GM19193 (cell line): Measurements from ENCODE around the gene KRT13.

Experiments used
- POLR2A ChIP-seq: IDR thresholded peaks from 4 replicates; pipeline ENCODE4 v1.6.1; 2011; ENCODE audit not compliant: insufficient read depth, insufficient read length; ENCODE audit errors: extremely low read depth

The KRT13 gene

DNA sequence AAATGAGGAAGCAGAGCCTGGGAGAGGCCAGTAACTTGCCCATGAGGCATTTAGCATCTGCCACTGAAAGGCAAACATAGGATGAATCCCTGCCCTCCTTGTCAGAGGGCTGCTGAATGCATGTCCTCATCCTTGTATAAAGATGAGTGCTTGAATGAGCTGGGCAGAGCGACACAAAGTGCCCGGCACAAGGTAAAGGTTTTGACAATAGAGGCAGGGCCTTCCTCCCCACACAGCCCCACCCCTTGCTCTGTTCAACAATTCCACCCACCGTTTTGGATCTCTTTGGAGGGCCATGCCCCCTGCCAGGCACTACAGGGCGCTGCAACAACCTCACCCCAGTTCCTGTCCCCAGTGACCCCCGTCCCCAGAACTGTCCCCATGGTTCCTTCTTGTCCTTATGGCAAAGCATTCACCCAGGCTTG lies 24.1 kb upstream of the KRT13 start:
- no peak for TF ChIP-seq POLR2A

DNA sequence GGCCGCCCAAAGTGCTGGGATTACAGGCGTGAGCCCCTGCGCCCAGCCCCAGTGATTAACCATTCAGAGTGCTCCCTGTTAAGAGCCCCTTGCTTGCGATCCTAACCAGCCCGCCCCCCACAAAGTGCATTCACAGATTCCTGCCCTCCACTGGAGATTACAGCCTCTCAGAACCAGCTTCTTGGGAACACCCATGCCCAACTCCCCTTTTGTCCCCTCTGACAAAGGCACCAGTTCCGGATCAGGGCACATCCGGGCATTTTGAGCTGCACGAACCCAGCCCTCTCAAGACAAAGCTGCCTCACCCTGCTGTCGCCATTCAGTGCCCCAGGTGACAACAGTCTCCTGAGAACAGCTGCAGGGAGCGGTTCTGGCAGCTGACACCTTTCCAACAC lies 23.5 kb upstream of the KRT13 start:
- no peak for TF ChIP-seq POLR2A

DNA sequence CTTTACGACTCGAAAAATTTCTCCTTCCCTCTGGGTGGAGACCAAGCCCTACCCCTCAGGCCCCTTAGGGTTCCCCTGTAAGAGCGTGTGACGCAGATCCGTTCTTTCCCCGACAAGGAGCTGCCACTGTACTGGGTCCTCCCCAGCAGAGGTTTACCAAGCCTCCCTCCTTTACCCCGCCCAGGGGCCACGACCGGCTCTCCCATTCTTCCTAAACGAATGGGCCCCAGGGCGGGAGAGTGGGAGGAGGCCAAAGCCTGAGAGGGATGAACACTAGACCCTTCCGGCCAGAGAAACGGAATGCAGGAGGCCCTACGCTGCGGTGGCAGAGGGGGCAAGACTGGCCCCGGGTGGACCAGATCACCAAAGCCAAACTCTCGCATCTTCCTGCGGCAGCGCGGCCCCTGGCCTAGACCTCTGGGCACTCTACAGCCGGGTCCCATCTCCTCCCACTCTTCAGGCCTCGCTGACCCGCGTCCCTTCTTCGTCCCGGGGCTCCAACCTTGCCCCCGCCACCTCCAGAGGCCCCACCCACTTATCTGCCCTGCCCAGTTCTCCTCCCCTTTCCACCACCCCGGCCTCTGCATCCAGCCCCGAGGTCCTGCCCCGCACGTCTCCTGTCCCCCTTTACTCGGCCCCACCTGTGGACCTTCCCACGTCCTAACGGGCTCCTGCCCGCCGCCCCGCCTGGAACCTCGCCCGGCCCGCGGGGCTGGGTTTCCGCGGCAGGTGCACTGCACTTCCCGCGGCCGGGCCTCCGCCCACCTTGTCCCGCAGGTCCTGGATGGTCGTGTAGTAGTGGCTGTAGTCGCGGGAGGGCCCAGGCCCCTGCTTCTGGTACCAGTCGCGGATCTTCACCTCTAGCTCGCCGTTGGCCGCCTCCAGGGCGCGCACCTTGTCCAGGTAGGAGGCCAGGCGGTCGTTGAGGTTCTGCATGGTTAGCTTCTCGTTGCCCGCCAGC lies 21.9 kb upstream of the KRT13 start:
- no peak for TF ChIP-seq POLR2A

DNA sequence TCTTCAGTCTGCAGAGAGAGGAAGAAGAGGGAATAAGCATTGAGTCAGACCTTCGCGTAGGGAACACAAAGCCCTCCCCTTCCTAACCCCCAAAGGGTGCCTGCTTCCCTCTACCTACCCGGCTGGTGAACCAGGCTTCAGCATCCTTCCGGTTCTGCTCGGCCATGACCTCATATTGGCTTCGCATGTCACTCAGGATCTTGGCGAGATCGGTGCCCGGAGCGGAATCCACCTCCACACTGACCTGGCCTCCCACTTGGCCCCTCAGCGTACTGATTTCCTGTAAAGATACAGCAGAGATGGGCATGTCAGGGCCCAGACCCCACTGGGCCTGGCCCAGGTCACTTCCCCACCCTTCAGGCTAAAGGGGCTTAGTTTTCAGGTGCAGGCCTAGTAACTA lies 18.8 kb upstream of the KRT13 start:
- no peak for TF ChIP-seq POLR2A

DNA sequence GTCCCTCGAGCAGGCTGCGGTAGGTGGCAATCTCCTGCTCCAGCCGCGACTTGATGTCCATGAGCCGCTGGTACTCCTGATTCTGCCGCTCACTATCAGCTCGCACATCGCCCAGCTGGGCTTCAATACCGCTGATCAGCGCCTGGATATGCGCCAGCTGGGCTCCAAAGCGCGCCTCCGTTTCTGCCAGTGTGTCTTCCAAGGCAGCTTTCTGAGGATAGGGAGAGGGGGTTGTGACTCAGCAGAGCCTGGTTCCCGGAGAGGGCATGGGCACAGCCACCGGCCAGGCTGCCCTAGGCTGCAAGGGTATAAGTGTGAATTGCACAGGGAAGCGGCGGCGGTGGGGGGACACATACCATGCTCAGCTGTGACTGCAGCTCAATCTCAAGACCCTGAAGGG lies 18.4 kb upstream of the KRT13 start:
- no peak for TF ChIP-seq POLR2A

DNA sequence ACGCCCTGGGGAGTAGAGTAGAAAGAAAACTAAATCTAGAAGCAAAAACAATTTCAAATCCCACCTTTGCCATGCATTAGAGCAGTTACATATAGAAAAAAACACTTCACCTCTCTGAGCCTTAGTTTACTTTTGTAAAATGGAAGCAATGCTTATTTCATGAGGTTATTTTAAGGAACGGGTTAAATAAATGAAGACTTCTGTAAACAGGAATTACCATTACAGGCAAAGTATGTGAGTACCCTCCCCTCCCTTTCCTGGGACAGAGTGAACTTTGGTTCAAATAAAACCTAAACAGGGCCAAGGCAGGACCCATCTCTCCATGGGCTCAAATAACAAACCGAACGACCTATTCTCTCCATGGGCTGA lies 17.8 kb upstream of the KRT13 start:
- TF ChIP-seq POLR2A = no peak

DNA sequence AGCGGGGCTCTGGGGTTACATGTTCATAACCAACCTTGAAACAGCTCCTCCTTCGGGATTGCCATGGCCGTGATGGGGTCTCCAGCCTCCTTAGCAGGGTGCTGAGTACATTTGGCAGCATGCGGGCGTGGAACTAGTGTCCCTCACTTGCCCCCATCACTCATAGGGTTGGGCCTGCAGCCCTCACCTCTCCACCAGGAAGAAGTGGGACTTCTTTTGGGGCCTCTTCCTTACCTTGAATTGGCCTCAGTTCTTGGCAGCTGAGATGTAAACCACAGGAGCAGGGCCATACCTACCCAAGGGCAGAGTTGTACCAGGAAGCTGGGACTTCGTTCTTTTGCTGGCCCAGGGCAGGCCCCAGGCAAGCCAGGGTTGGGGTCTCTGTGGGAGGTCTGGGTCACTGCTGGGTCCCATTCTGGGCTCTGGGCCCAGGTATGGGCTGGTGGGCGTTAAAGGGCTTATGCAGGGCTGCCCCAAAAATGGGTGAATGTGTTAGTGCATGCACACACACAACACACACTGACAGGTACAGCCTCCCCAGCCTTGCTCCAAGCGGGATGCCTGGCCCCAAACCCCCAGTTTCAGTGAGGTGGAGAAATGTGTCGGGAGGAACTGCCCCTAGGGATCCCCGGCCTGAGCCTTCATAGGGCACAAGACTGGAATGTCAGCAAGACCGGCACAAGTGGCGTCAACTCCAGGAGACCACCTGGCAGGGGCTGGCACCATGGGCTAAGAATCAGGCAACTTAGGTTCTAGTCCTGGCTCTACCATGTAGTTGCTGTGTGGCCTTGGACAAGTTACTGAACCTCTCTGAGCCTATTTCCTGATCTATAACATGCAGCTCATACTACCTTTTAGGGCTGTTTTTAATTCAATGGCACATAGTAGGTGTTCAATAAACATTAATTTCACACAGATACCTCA lies 17.2 kb upstream of the KRT13 start:
- no peak for TF ChIP-seq POLR2A

DNA sequence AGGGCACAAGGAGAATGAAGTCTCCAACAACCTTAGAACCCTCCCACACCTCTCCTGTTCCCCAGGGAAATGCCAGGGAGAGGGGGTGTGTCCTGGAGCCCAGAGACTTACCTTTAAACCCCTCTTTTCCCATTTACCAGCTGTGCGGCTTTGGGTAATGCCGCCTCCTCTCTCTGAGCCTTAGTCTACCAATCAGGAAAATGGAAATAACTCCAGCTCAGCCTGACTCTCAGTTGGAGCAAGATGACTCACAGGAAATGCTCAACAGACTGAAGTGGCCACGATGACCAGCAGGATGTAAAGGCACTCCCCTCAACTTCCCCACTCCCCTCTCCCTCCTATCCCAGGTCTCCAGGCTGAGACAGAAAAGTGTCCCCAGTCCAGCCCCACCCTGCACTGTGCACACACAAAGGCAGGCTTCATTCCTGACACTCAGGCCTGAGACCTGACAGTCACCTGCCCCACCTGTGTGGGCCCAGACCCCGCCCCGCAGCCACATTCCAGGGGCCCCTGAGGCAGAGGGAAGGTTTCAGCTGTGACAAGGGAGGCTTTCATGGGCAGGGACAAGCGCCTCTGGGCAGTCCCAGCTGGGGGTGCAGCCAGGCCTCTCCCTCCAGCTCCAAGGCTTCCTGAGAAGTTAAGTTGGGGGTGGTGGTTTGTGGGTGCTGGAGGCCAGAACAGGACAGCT lies 16.3 kb upstream of the KRT13 start:
- TF ChIP-seq POLR2A = no peak

DNA sequence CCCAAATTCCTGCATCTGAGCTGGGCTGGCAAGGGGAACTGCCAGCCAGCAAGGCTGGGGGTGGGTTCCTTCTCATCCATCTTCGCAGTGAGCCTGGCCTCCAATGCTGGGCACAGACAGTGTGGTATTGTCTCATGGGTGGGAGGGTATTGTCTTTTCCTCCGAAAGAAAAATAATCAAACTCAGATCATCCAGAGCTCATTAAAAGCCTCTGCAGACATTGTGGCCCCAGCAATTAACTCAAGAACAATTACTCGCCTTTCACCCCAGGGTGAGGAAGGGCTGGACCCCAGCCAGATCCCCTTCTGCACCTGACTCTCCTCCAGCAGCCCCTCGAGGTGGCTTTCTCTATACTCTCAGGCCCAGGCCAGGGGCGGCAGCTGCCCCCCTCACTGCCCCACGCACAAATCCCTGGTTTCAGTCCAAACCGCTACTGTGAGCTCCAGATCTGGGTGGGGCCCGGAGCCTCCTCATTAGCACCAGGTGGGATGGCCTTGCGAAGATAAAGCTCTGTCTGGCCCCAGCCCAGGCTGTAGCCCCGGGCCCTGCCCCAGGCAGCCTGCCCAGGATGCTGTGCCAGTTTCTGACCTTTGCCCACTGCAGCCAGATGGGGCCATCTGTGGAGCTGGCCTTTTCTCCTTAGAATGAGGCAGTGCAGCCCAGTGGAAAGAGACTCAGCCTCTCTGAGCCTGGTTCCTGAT lies 15.6 kb upstream of the KRT13 start:
- no peak for TF ChIP-seq POLR2A

DNA sequence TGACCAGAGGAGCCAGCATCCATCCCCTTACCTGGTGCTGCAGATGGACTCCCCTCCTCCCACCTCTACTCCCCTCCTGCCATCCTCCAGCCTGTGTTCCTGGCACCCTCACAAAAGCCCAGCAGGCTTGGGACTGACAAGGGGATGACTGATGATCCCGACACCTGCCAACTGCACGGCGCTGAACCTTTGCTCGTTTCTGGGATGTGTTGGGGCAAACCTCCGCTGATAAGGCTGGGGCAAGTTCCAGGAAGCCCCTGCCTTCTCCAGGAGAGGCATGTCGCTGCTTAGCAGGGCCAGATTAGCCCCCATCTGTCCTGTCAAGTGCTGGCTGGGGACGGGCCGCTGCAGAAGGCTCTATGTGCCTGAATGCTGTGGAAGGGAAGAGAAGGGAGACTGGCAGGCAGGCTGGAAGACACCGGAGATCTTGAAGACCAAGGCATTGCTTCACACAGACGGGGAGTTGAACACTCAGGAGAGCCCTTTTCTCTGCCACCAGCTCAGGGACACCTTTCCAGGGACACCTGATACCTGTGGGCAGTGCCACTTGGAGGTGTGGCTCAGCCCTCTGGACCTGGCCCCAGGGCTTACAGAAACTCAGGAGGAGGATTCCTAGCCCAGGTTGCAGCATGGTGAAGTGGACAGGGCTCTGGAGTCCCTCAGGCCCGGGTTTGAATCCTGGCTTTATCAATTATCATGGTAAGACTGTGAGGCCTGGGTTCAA lies 14.3 kb upstream of the KRT13 start:
- no peak for TF ChIP-seq POLR2A

DNA sequence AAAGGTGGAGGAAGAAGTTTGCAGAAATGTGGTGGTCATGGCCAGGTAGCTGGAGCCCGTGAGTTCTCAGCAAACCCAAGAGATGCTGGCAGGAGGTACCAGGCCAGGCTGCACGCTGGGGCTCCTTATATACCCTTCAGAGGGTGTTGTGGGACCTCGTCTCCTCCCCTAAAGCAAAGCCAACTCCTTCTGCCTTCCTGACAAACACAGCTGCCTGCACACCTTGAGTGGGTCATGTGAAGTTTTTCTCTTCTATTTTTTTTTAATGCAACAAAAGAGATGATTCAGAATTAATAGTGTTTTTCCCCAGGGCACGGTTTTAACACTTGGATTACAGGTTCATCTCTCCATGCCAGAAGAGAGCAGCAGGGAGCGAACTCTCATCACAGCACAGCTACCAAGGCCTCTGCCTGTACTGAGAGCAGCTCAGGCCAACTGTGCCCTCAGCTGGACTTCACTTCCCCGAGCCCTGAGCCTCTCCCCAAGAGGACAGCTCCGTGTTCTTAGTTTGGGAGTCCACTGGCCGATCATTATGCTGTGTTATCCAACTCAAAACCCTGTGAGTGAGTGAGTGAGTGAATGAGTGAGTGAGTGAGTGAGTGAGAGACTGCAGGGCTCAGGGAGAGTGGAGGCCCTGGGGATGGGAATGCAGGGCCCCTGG lies 13.5 kb upstream of the KRT13 start, which contains the start of gene KRT15:
KRT15 (minus strand) TSS at position 102 of the 661 bp plus-strand sequence; CDS start at position 39, 63 bp downstream.
- TF ChIP-seq POLR2A = no peak

DNA sequence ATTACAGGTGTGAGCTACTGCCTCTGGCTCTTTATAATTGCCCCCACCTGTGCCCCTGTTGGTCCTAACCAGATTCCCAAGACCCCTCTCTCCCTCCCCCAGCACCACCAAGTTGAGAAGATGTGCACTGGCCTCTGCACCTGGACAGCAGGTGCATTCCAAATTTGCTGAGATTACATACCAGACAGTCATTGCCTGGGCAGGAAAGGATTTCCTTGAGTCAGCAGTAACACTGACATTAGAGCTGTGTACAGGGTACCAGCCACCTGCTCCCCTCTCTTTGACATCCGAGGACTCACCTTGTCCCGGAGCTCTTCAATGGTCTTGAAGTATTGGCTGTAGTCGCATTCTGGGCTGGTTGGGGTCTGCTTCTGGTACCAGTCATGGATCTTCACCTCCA lies 12.6 kb upstream of the KRT13 start:
- TF ChIP-seq POLR2A = no peak

DNA sequence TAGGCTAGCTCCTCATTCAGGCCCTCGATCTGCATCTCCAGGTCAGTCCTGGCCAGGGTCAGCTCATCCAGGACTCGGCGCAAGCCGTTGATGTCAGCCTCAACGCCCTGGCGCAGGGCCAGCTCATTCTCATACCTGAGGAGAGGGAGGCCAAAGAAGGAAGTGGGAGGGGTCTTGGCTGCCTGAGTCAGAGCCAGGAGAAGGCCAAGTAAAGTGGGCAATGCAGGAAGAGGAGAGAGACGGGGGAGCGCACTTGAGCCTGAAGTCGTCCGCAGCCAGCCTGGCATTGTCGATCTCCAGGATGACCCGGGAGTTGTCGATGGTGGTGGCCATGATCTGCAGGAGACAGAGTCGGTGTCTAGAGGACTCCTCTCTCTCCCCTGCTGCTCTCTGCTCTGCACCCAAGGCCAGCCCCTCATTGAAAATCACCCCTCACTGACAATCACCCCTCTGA lies 11.4 kb upstream of the KRT13 start:
- no peak for TF ChIP-seq POLR2A
